Measurements from ENCODE around the gene POLR1B. TPM values are rescaled to one million over a fixed set of nuclear protein-coding genes. Genes with fewer than 3 reads are reported as not detected.

The POLR1B gene
- total and polyA plus RNA-seq, 2 of the 13 experiments (the other 11 are each of a cell fraction or from before 2014, with no cell fraction given): 18.3 to 46.0 TPM

- FAIRE-seq (no peak), ATAC-seq (no peak), DNase-seq (ENCODE audit: low spot score) (no peak)
- Histone ChIP-seq H3K79me2 (ENCODE audit: insufficient read depth, low read length) (no peaks in the 10 kb centered on the region), H3K9me3 (ENCODE audit: low read length) (no peaks in the 10 kb centered on the region), H3K27me3 (ENCODE audit: control insufficient read depth in 1 of 2, insufficient read depth in 2 of 2, low read length in 2 of 2) (no peaks in the 10 kb centered on the region), H3K36me3 (replicated peaks in 1 of 2; ENCODE audit: control insufficient read depth in 1 of 2, insufficient read depth in 2 of 2, low read length in 2 of 2) (peaks cover 5 to 38% of the 10 kb centered on the region in 2 experiments), H3K27ac (ENCODE audit: extremely low read length, insufficient read depth, low read length) (no peak overlapping the region), H4K20me1 (ENCODE audit: insufficient read depth, low read length) (no peaks in the 10 kb centered on the region), H3K4me2 (ENCODE audit: low read depth, low read length) (no peak overlapping the region), H3K4me3 (replicated peaks in 1 of 3; ENCODE audit: insufficient read depth in 1 of 3, low read depth in 2 of 3, low read length in 3 of 3) (no peak overlapping the region), H3K4me1 (ENCODE audit: insufficient read depth, low read length) (no peaks in the 10 kb centered on the region), H2AFZ (ENCODE audit: low read length) (no peak overlapping the region), H3K9ac (ENCODE audit: insufficient read depth, low read depth, low read length) (no peak overlapping the region)
- in situ Hi-C loops (cut with HindIII; ENCODE audit: extremely low pct_ligation_motif_present, low pct_unique_long_range_greater_than_20kb) (no loop called here), intact Hi-C loops (cut with micrococcal nuclease; ENCODE audit: unreplicated experiment) (no loop called here)
- POLR2A ChIA-PET: no interaction called here
- BruUV-seq (replicated peaks): no TSS peak
- 98% methylated on average over 5 of the region's 5 CpGs for WGBS (ENCODE audit: low lambda C conversion rate)
- TF ChIP-seq ERF (CRISPR knock-in tag; IDR thresholded peaks at IDR 0.05) (no peak), ZBTB21 (CRISPR knock-in tag; IDR thresholded peaks at IDR 0.05) (no peak), SIX1 (CRISPR knock-in tag; IDR thresholded peaks at IDR 0.05; ENCODE audit: borderline replicate concordance) (no peak), ZNF329 (CRISPR knock-in tag; IDR thresholded peaks at IDR 0.05; ENCODE audit: low read depth) (no peak), ZC3H13 (CRISPR knock-in tag; IDR thresholded peaks at IDR 0.05) (no peak), RORA (CRISPR knock-in tag; IDR thresholded peaks at IDR 0.05) (no peak), ZNF274 (CRISPR knock-in tag; IDR thresholded peaks at IDR 0.05) (no peak), ZNF264 (CRISPR knock-in tag; IDR thresholded peaks at IDR 0.05) (no peak), IRF9 (CRISPR knock-in tag; IDR thresholded peaks at IDR 0.05; ENCODE audit: borderline replicate concordance) (no peak), YY1 (IDR thresholded peaks at IDR 0.05; ENCODE audit: insufficient read depth, insufficient replicate concordance, low read depth, low read length) (no peak), ARID2 (CRISPR knock-in tag; IDR thresholded peaks at IDR 0.05; ENCODE audit: borderline replicate concordance) (no peak), KDM5A (IDR thresholded peaks at IDR 0.05; ENCODE audit: borderline replicate concordance, low read length) (no peak), DPF2 (CRISPR knock-in tag; IDR thresholded peaks at IDR 0.05; ENCODE audit: borderline replicate concordance, low read depth) (no peak), CC2D1A (CRISPR knock-in tag; IDR thresholded peaks at IDR 0.05) (no peak)
- TF ChIP-seq, protein P1, sequence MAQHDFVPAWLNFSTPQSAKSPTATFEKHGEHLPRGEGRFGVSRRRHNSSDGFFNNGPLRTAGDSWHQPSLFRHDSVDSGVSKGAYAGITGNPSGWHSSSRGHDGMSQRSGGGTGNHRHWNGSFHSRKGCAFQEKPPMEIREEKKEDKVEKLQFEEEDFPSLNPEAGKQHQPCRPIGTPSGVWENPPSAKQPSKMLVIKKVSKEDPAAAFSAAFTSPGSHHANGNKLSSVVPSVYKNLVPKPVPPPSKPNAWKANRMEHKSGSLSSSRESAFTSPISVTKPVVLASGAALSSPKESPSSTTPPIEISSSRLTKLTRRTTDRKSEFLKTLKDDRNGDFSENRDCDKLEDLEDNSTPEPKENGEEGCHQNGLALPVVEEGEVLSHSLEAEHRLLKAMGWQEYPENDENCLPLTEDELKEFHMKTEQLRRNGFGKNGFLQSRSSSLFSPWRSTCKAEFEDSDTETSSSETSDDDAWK (CRISPR knock-in tag; IDR thresholded peaks at IDR 0.05): no peak
- TF ChIP-seq, protein P2, sequence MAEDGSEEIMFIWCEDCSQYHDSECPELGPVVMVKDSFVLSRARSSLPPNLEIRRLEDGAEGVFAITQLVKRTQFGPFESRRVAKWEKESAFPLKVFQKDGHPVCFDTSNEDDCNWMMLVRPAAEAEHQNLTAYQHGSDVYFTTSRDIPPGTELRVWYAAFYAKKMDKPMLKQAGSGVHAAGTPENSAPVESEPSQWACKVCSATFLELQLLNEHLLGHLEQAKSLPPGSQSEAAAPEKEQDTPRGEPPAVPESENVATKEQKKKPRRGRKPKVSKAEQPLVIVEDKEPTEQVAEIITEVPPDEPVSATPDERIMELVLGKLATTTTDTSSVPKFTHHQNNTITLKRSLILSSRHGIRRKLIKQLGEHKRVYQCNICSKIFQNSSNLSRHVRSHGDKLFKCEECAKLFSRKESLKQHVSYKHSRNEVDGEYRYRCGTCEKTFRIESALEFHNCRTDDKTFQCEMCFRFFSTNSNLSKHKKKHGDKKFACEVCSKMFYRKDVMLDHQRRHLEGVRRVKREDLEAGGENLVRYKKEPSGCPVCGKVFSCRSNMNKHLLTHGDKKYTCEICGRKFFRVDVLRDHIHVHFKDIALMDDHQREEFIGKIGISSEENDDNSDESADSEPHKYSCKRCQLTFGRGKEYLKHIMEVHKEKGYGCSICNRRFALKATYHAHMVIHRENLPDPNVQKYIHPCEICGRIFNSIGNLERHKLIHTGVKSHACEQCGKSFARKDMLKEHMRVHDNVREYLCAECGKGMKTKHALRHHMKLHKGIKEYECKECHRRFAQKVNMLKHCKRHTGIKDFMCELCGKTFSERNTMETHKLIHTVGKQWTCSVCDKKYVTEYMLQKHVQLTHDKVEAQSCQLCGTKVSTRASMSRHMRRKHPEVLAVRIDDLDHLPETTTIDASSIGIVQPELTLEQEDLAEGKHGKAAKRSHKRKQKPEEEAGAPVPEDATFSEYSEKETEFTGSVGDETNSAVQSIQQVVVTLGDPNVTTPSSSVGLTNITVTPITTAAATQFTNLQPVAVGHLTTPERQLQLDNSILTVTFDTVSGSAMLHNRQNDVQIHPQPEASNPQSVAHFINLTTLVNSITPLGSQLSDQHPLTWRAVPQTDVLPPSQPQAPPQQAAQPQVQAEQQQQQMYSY (CRISPR knock-in tag; IDR thresholded peaks at IDR 0.05): no peak
- CTCF ChIA-PET (ENCODE audit: low intra/inter-chr PET ratio, low total read pairs): no interaction called here
Observed at GRCh38 chr2:112528541-112528940, 13.7 kb upstream of the POLR1B start.

Measured in HepG2 (cell line).